Cardiac muscle cell (in vitro differentiated cells and primary cell): Measurements from ENCODE around the gene SMIM10L2A. TPM values are rescaled to one million over a fixed set of nuclear protein-coding genes. Genes with fewer than 3 reads are reported as not detected.

Experiments used
- DNase-seq, 2 donors: peaks; one replicate each; pipeline versions ENCODE4 v3.0.0 to v3.0.0-alpha.2; 2010 to 2017; ENCODE audit warnings: low read depth in 1 of 2, low spot score in 1 of 2
- H3K27ac ChIP-seq: fragments of 200-600 bp; sonication (generic); 2 replicates; pipeline ENCODE4 v1.5.1; 2016
- H3K27me3 ChIP-seq: fragments of 200-600 bp; sonication (generic); 2 replicates; pipeline ENCODE4 v1.6.0; 2016; ENCODE audit warnings: control low read depth
- H3K36me3 ChIP-seq: fragments of 200-600 bp; sonication (generic); 2 replicates; pipeline ENCODE4 v1.5.1; 2016; ENCODE audit warnings: control low read depth
- H3K4me1 ChIP-seq: fragments of 200-600 bp; sonication (generic); 2 replicates; pipeline ENCODE4 v1.8.1; 2017; ENCODE audit warnings: low read depth, mild to moderate bottlenecking, mixed run types
- H3K4me3 ChIP-seq: fragments of 200-600 bp; sonication (generic); 2 replicates; pipeline ENCODE4 v1.5.1; 2016; ENCODE audit warnings: mild to moderate bottlenecking
- H3K9me3 ChIP-seq: fragments of 200-600 bp; sonication (generic); 2 replicates; pipeline ENCODE4 v1.5.1; 2017; ENCODE audit warnings: low read depth, mild to moderate bottlenecking, control low read depth
- CTCF ChIP-seq: IDR thresholded peaks from 2 replicates; pipeline ENCODE4 v1.5.1; 2012; ENCODE audit warnings: low read depth, mild to moderate bottlenecking, low read length
- polyA plus RNA-seq: library from polyadenylated mRNA; unstranded; fragments of >200 nt; fragmentation: Nextera tagmentation; extraction: Ambion mirVana; gene quantifications from 2 replicates; pipeline ENCODE4 v1.2.1, GENCODE V29; 2016
- total RNA-seq: library from RNA; depleted of rRNA; stranded (reverse); fragments of >200 nt; gene quantifications from 2 replicates; pipeline ENCODE4 v1.2.3, GENCODE V29; 2016

The SMIM10L2A gene
- total RNA-seq = 10.7 and 17.2 TPM in 2 replicates
- polyA plus RNA-seq = 9.0 and 12.8 TPM in 2 replicates

GRCh38 chrX:135421932-135422809 is at the start of gene SMIM10L2A:
Gene SMIM10L2A, plus strand, starts transcription at chrX:135421944. Its CDS starts 188 bp downstream, at chrX:135422132.
- H3K27ac ChIP-seq = no peak within 1 kb of the TSS
- no peak for TF ChIP-seq CTCF
- no peak for DNase-seq

GRCh38 chrX:135373357-135373756 is 48.4 kb upstream of the SMIM10L2A start:
- no peak for TF ChIP-seq CTCF
- Histone ChIP-seq H3K27ac (no peak overlapping the region), H3K27me3 (no peaks in the 10 kb centered on the region), H3K36me3 (no peaks in the 10 kb centered on the region), H3K4me3 (no peak overlapping the region), H3K9me3 (no peaks in the 10 kb centered on the region), H3K4me1 (no peaks in the 10 kb centered on the region)
- no peak for DNase-seq

More at GRCh38 chrX:135421932-135422809, at the start of gene SMIM10L2A:
- no peaks in the 10 kb centered on the region for H3K9me3 ChIP-seq
- peak within 1 kb of the TSS; percentile 48 for H3K4me3 ChIP-seq
- no peaks in the 10 kb centered on the region for H3K27me3 ChIP-seq
- H3K36me3 ChIP-seq = no peaks in the 10 kb centered on the region
- no peaks in the 10 kb centered on the region for H3K4me1 ChIP-seq

- Histone ChIP-seq H3K27ac (no peak overlapping the region), H3K36me3 (no peaks in the 10 kb centered on the region), H3K4me1 (no peaks in the 10 kb centered on the region), H3K9me3 (no peaks in the 10 kb centered on the region), H3K27me3 (no peaks in the 10 kb centered on the region), H3K4me3 (no peak overlapping the region)
- TF ChIP-seq CTCF = no peak
- peak in 1 of 2 donors; percentile 7 for DNase-seq
Measured at GRCh38 chrX:135382260-135382659, 39.5 kb upstream of the SMIM10L2A start.

- H3K27me3 ChIP-seq = no peaks in the 10 kb centered on the region
- H3K36me3 ChIP-seq = no peaks in the 10 kb centered on the region
- TF ChIP-seq CTCF = no peak
- H3K4me1 ChIP-seq = no peaks in the 10 kb centered on the region
- no peak overlapping the region for H3K27ac ChIP-seq
- no peaks in the 10 kb centered on the region for H3K9me3 ChIP-seq
- no peak overlapping the region for H3K4me3 ChIP-seq
- no peak for DNase-seq
Measured at GRCh38 chrX:135383249-135383648, 38.5 kb upstream of the SMIM10L2A start.

GRCh38 chrX:135384161-135384836 is 37.4 kb upstream of the SMIM10L2A start:
- no peak for TF ChIP-seq CTCF
- Histone ChIP-seq H3K9me3 (no peaks in the 10 kb centered on the region), H3K4me3 (no peak overlapping the region), H3K27me3 (no peaks in the 10 kb centered on the region), H3K36me3 (no peaks in the 10 kb centered on the region), H3K4me1 (no peaks in the 10 kb centered on the region), H3K27ac (no peak overlapping the region)
- DNase-seq = no peak
